ENCODE measurements around the gene CLSTN3. TPM values are rescaled to one million over a fixed set of nuclear protein-coding genes. Genes with fewer than 3 reads are reported as not detected.

CLSTN3 gene
- 6.7 and 8.2 TPM in 2 replicates for total RNA-seq

DNA sequence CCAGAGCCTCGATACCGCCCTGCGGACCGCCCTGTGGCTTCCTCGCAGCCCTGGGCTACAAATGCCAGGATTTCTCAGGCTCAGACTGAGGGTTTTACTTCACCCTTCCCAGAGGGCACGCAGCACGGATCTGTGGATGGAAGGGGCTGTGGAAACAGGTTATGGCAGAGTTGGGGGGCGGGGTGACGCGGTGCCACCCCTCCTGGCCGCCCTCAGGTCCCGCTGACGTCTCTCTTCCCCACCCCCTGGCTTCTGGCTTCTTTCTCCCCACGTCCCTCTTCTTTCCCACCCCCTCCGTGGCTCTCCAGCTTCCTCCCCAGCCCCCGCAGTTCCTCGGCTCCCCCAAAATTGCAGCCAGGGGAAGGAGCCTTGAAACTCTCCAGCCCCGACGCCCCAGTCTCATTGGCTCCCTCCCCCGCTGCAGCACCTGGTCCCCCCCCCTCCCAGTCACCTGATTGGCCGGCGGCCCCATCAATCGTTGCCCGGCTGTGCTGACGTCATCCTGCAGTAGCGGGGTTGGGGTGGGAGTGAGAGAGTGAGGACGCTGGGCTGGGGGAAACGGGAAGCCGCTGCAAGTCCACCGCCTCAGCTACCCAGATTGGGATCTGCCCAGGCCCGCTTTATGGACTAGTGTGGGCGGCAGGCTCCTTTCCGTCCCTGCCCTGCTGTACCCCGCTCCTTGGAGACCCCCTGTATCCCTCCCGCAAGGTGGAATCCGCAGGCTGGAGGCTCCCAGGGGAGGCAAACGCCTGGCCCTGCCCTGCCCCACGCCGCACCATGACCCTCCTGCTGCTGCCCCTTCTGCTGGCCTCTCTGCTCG, at the start of gene CLSTN3:
TSS of gene CLSTN3 (plus strand) at position 500 of the 820 bp plus-strand sequence. CDS start at position 778, 278 bp downstream.

DNA sequence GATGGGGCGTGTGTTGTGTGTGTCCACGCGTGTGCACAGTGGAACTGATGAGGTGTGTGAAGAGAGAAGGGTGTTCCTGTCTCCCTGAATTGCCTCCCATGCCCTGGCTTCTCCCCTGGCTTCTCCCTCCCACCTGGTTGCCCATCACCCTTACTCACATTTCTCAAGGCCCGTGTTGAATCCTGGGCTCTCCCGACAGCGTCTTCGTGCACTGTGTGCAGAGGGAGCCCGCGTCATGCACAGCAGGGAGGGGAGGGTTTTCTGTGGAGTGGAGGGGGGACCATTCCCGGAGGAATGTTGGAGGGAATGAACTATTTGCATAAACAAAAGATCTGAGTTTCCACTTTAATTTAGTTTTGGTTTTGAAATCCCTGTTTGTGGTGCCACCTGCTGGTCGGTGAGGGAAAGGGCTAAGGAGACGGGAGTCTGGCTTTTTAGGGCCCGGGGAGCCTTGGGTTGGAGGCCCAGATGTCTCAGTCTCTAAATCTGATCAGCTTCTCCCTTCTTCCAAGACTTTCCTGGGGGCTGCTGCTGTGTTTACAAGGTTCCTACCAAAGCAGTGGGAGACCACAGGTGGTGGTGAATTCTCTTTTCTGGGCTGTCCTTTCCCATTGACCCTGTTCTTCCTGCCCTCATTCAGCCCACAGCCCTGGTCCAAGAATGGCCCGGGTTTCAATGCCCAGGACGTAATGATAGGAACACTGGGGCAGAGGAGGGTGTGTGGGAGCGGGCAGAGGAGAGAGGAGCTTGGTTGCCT, 37.8 kb upstream of the CLSTN3 start, which contains the start of gene C1R:
TSS of gene C1R (minus strand) at position 217 of the 757 bp plus-strand sequence. CDS start at position 160, 57 bp downstream.

DNA sequence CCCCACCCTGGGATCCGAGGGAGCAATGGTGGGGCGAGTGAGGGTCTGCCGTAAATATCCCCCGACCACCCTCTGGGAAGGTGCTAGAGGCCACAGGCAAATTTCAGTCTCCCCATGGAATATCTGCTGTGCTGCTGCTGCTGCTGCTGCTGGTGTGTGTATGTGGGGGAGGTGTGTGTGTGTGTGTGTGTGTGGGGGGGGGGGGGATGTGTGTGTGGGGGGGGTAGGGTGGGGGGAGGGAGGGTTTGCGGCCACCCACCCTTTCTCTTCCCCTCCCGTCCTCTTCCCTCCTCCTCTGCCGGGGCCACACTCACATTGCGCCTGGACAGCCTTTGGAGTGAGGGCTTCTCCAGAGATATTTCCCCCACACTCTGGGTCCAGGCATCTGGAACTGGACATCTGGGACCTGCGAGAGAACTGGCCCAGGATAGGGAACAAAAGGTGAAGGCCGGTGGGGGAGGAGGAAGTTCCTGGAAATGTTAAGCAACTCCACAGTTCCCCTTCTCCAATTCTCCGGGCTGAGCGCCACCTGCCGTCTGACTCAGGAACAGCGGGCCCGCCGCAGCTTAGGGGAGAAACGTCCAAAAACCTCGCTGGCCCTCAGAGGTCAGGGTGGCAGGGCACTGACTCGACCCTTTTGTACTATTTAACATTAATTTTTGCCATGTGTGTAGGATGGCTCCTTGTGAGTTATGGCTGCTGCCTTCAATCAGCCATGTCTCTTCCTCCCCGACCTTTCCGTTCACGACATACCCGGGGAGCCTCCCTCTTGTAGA, 21.2 kb upstream of the CLSTN3 start, which contains the start of gene C1RL:
TSS of gene C1RL (minus strand) at position 419 of the 776 bp plus-strand sequence. CDS start at position 385, 34 bp downstream.

DNA sequence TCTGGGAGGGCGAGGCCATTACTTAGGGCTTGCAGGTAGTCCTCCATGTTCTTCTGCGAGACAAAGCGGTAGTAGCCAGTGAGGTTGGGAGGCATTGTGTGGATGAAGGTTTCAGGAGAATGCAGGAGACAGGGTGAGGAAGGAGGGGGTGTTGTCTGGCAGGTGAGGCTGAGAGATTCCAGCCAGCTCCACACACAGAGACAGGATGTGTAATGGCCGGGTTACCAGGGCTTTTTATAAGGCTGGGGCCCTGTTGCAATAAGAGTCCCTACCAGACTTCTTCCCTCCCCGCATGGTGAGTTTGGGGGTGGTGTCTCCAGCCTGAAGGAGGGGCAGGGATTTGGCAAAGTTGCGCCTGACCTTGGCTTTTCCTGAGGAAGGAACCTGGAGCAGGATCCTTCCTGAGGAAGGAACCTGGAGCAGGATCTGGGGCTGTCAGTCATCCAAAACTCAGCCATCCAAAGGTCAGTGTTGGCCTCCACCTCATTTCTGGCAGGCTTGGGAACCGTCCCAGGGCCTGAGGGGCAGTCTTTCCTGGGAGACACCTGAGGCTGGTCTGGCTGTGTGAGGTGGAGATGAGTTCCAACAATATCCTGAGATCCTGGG, 1.4 kb upstream of the CLSTN3 start, which contains the start of gene RBP5:
TSS of gene RBP5 (minus strand) at position 209 of the 606 bp plus-strand sequence. CDS start at position 95, 114 bp downstream.

DNA sequence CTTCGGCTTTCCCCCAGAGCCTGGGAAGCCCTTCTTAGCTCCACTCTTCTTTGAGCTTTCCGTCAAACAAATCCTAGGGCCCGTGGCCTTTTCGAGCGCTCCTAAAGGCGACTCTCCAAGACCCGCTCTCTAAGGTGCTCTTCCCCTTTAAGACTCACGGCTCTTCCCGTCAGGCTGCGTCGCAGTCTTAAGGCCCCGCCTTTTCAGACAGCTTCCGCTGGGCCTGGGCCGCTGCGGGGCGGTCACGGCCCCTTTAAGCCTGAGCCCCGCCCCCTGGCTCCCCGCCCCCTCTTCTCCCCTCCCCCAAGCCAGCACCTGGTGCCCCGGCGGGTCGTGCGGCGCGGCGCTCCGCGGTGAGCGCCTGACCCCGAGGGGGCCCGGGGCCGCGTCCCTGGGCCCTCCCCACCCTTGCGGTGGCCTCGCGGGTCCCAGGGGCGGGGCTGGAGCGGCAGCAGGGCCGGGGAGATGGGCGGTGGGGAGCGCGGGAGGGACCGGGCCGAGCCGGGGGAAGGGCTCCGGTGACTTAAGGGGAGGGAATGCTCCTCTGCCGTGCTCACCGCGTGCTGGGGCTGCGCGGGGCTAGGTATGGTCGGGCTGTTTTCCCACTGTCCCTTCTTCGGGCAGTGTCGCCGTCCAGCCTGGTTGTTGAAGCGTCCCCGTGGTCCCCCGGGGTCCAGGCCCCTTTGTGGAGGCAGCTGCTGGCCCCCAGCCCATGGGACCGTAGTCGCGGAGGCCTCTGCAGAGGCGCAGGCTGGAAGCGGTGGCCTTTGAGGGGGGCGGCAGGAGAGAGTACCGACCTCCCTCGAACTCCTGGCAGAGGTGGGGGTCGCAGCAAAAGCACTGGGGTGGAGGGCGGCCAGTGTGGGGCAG, 59.5 kb downstream of the CLSTN3 start, which contains the start of gene PEX5:
TSS of gene PEX5 (plus strand) at position 289 of the 870 bp plus-strand sequence. CDS start 692 bp downstream, outside the sequence.

Other genes with a start within 250 kb of the CLSTN3 start
- 8.6 and 18.0 TPM in 2 replicates for gene LRRC23, start 225.5 kb upstream of the CLSTN3 start, total RNA-seq
- 40.8 and 66.8 TPM in 2 replicates for gene ENO2, start 215.8 kb upstream of the CLSTN3 start, total RNA-seq
- gene ATN1, start 202.4 kb upstream of the CLSTN3 start, total RNA-seq = 4.4 and 9.0 TPM in 2 replicates
- gene RNU7-1, start 186.6 kb upstream of the CLSTN3 start, total RNA-seq = not detected in 2 replicates
- gene C12orf57, start 186.3 kb upstream of the CLSTN3 start, total RNA-seq = 75.3 and 141 TPM in 2 replicates
- gene PTPN6, start 179.0 kb upstream of the CLSTN3 start, total RNA-seq = under 0.01 TPM in 1 of 2 replicates, not detected in the other
- 149 and 175 TPM in 2 replicates for gene PHB2, start 159.7 kb upstream of the CLSTN3 start, total RNA-seq
- gene EMG1, start 159.5 kb upstream of the CLSTN3 start, total RNA-seq = 49.3 and 94.9 TPM in 2 replicates
- gene LPCAT3, start 111.9 kb upstream of the CLSTN3 start, total RNA-seq = 5.9 and 9.2 TPM in 2 replicates
- 24.7 and 213 TPM in 2 replicates for gene C1S, start 69.7 kb upstream of the CLSTN3 start, total RNA-seq
- 11.7 and 106 TPM in 2 replicates for gene C1R, start 37.9 kb upstream of the CLSTN3 start, total RNA-seq
- gene C1RL, start 21.2 kb upstream of the CLSTN3 start, total RNA-seq = 7.1 and 37.2 TPM in 2 replicates
- 0.19 TPM in 1 of 2 replicates, not detected in the other for gene RBP5, start 1.5 kb upstream of the CLSTN3 start, total RNA-seq
- gene PEX5, start 59.3 kb downstream of the CLSTN3 start, total RNA-seq = 20.3 and 29.9 TPM in 2 replicates
- gene ACSM4, start 173.7 kb downstream of the CLSTN3 start, total RNA-seq = not detected in 2 replicates

Data from regular cardiac myocyte (primary cell).